SK-N-SH (cell line): ENCODE measurements around the gene ZNF544.

Source experiments
- EZH2phosphoT487 ChIP-seq: fragments of 200-600 bp; sonication (generic); IDR thresholded peaks from 2 replicates; pipeline ENCODE4 v1.6.1; 2017; ENCODE audit warnings: low read depth, mixed run types, mild to moderate bottlenecking, antibody characterized with exemption, moderate library complexity, borderline replicate concordance
- MXI1 ChIP-seq: IDR thresholded peaks from 2 replicates; pipeline ENCODE4 v1.6.1; 2012; ENCODE audit warnings: mild to moderate bottlenecking, low read depth, low read length, improper control_type of control experiment
- POLR2AphosphoS5 ChIP-seq: IDR thresholded peaks from 2 replicates; pipeline ENCODE4 v1.6.1; 2012; ENCODE audit warnings: low read depth, low read length
- RFX5 ChIP-seq: IDR thresholded peaks from 2 replicates; pipeline ENCODE4 v1.6.1; 2012; ENCODE audit warnings: mild to moderate bottlenecking, improper control_type of control experiment, low read length
- SIN3A ChIP-seq: IDR thresholded peaks from 2 replicates; pipeline ENCODE4 v1.6.1; 2012; ENCODE audit warnings: low read depth, mild to moderate bottlenecking, low read length, moderate library complexity, borderline replicate concordance
- YY1 ChIP-seq: IDR thresholded peaks from 2 replicates; pipeline ENCODE4 v1.4.0; 2012; ENCODE audit warnings: low read depth, mild to moderate bottlenecking
- ZBTB33 ChIP-seq: IDR thresholded peaks from 2 replicates; pipeline ENCODE4 v1.4.0; 2012; ENCODE audit warnings: low read depth, borderline replicate concordance
- TF ChIP-seq, protein P1 (sequence below): fragments of 200-600 bp; sonication (generic); IDR thresholded peaks from 2 replicates; pipeline ENCODE4 v1.6.1; 2017; ENCODE audit warnings: antibody characterized with exemption, mild to moderate bottlenecking, moderate library complexity

- TF ChIP-seq EZH2phosphoT487 = no peak
- TF ChIP-seq, protein P1, sequence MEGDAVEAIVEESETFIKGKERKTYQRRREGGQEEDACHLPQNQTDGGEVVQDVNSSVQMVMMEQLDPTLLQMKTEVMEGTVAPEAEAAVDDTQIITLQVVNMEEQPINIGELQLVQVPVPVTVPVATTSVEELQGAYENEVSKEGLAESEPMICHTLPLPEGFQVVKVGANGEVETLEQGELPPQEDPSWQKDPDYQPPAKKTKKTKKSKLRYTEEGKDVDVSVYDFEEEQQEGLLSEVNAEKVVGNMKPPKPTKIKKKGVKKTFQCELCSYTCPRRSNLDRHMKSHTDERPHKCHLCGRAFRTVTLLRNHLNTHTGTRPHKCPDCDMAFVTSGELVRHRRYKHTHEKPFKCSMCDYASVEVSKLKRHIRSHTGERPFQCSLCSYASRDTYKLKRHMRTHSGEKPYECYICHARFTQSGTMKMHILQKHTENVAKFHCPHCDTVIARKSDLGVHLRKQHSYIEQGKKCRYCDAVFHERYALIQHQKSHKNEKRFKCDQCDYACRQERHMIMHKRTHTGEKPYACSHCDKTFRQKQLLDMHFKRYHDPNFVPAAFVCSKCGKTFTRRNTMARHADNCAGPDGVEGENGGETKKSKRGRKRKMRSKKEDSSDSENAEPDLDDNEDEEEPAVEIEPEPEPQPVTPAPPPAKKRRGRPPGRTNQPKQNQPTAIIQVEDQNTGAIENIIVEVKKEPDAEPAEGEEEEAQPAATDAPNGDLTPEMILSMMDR = no peak
- no peak for TF ChIP-seq YY1
- TF ChIP-seq RFX5 = no peak
- no peak for TF ChIP-seq ZBTB33
- TF ChIP-seq MXI1 = no peak
- no peak for TF ChIP-seq SIN3A
- TF ChIP-seq POLR2AphosphoS5 = no peak
Observed at GRCh38 chr19:58183817-58184215, 44.9 kb upstream of the ZNF544 start.
